ENCODE data around the gene FXYD5.

FXYD5 gene

GRCh38 chr19:35167251-35168119 lies 12.9 kb downstream of the FXYD5 start:
- Histone ChIP-seq H3F3A (ENCODE audit: control insufficient read depth, insufficient read depth) (no peaks in the 10 kb centered on the region; the same call in 1 of the 2 replicates), H3K27me3 (ENCODE audit: control insufficient read depth, low read length) (no peaks in the 10 kb centered on the region), H3K4me1 (ENCODE audit: control insufficient read depth, low read length) (peaks cover 26% of the 10 kb centered on the region), H4K20me1 (ENCODE audit: control insufficient read depth, insufficient read depth, low read depth, low read length) (no peaks in the 10 kb centered on the region), H3K9me2 (replicated peaks; ENCODE audit: control insufficient read depth, low read length) (no peaks in the 10 kb centered on the region), H3K79me2 (ENCODE audit: control insufficient read depth, low read length) (no peaks in the 10 kb centered on the region), H3K27ac (ENCODE audit: low read depth, low read length) (no peak overlapping the region; the same call in 1 of the 2 replicates), H3K4me3 (ENCODE audit: low read length) (no peak overlapping the region), H3K9me3 (ENCODE audit: control insufficient read depth, insufficient read depth, low read length) (no peaks in the 10 kb centered on the region), H3K36me3 (ENCODE audit: control insufficient read depth, low read length) (peaks cover 37% of the 10 kb centered on the region), H3K4me2 (ENCODE audit: low read length) (no peak overlapping the region)
- TF ChIP-seq CTCF (IDR thresholded peaks at IDR 0.05; ENCODE audit: low read depth, low read length, poor library complexity, severe bottlenecking) (no peak), EZH2phosphoT487 (IDR thresholded peaks at IDR 0.05; ENCODE audit: borderline replicate concordance, low read length) (no peak)

- no peaks in the 10 kb centered on the region for H3K79me2 ChIP-seq (ENCODE audit: control insufficient read depth, low read length)
- peaks cover 26% of the 10 kb centered on the region for H3K4me1 ChIP-seq (ENCODE audit: control insufficient read depth, low read length)
- H3K4me3 ChIP-seq (ENCODE audit: low read length): no peak overlapping the region
- H3K27ac ChIP-seq (ENCODE audit: low read depth, low read length): no peak overlapping the region
- H3K4me2 ChIP-seq (ENCODE audit: low read length): no peak overlapping the region
- no peaks in the 10 kb centered on the region; the same call in 1 of the 2 replicates for H3F3A ChIP-seq (ENCODE audit: control insufficient read depth, insufficient read depth)
- TF ChIP-seq CTCF (IDR thresholded peaks at IDR 0.05; ENCODE audit: low read depth, low read length, poor library complexity, severe bottlenecking) (no peak), EZH2phosphoT487 (IDR thresholded peaks at IDR 0.05; ENCODE audit: borderline replicate concordance, low read length) (no peak)
- no peaks in the 10 kb centered on the region for H3K27me3 ChIP-seq (ENCODE audit: control insufficient read depth, low read length)
- no peaks in the 10 kb centered on the region for H3K9me3 ChIP-seq (ENCODE audit: control insufficient read depth, insufficient read depth, low read length)
- no peaks in the 10 kb centered on the region for H3K9me2 ChIP-seq (replicated peaks; ENCODE audit: control insufficient read depth, low read length)
- peaks cover 34% of the 10 kb centered on the region for H3K36me3 ChIP-seq (ENCODE audit: control insufficient read depth, low read length)
- no peaks in the 10 kb centered on the region for H4K20me1 ChIP-seq (ENCODE audit: control insufficient read depth, insufficient read depth, low read depth, low read length)
These were observed 13.7 kb downstream of the FXYD5 start for GRCh38 chr19:35168196-35168595.

GRCh38 chr19:35169221-35169995 lies 14.9 kb downstream of the FXYD5 start:
- Histone ChIP-seq H3K4me3 (ENCODE audit: low read length) (no peak overlapping the region), H3K27me3 (ENCODE audit: control insufficient read depth, low read length) (no peaks in the 10 kb centered on the region), H4K20me1 (ENCODE audit: control insufficient read depth, insufficient read depth, low read depth, low read length) (no peaks in the 10 kb centered on the region), H3K4me2 (ENCODE audit: low read length) (no peak overlapping the region), H3K9me2 (replicated peaks; ENCODE audit: control insufficient read depth, low read length) (no peaks in the 10 kb centered on the region), H3K27ac (ENCODE audit: low read depth, low read length) (no peak overlapping the region), H3K36me3 (ENCODE audit: control insufficient read depth, low read length) (peaks cover 29% of the 10 kb centered on the region), H3K79me2 (ENCODE audit: control insufficient read depth, low read length) (no peaks in the 10 kb centered on the region), H3K9me3 (ENCODE audit: control insufficient read depth, insufficient read depth, low read length) (no peaks in the 10 kb centered on the region), H3K4me1 (ENCODE audit: control insufficient read depth, low read length) (peaks cover 26% of the 10 kb centered on the region), H3F3A (ENCODE audit: control insufficient read depth, insufficient read depth) (no peaks in the 10 kb centered on the region; the same call in 1 of the 2 replicates)
- no peak for TF ChIP-seq EZH2phosphoT487 (IDR thresholded peaks at IDR 0.05; ENCODE audit: borderline replicate concordance, low read length)
- no peak for TF ChIP-seq CTCF (IDR thresholded peaks at IDR 0.05; ENCODE audit: low read depth, low read length, poor library complexity, severe bottlenecking)
